DOHH2 (cell line): ENCODE measurements around the gene HS3ST5.

ENCODE experiments used
- H3F3A ChIP-seq: fragments of 200-600 bp; sonication (generic), shearing (Covaris generic); 2 replicates; pipeline ENCODE4 v1.6.0; 2016; ENCODE audit warnings: antibody characterized with exemption, mild to moderate bottlenecking; ENCODE audit not compliant: control insufficient read depth, insufficient read depth
- H3K27ac ChIP-seq: fragments of 200-600 bp; sonication (generic); 2 replicates; pipeline ENCODE4 v1.5.1; 2014; ENCODE audit warnings: low read depth, mild to moderate bottlenecking, low read length, moderate library complexity
- H3K27me3 ChIP-seq: fragments of 200-600 bp; sonication (generic); 2 replicates; pipeline ENCODE4 v1.6.1; 2014; ENCODE audit warnings: mild to moderate bottlenecking, low read length, mixed read lengths; ENCODE audit not compliant: control insufficient read depth
- H3K36me3 ChIP-seq: fragments of 200-600 bp; sonication (generic); 2 replicates; pipeline ENCODE4 v1.6.1; 2014; ENCODE audit warnings: mild to moderate bottlenecking, low read length, moderate library complexity, mixed read lengths; ENCODE audit not compliant: control insufficient read depth
- H3K4me1 ChIP-seq: fragments of 200-600 bp; sonication (generic); 2 replicates; pipeline ENCODE4 v1.6.1; 2014; ENCODE audit warnings: mild to moderate bottlenecking, low read length, mixed read lengths; ENCODE audit not compliant: control insufficient read depth
- H3K4me2 ChIP-seq: fragments of 200-600 bp; sonication (generic); 2 replicates; pipeline ENCODE4 v1.6.0; 2014; ENCODE audit warnings: mild to moderate bottlenecking, low read length, moderate library complexity
- H3K4me3 ChIP-seq: fragments of 200-600 bp; sonication (generic); 2 replicates; pipeline ENCODE4 v1.5.1; 2014; ENCODE audit warnings: mild to moderate bottlenecking, low read length, mixed read lengths
- H3K79me2 ChIP-seq: fragments of 200-600 bp; sonication (generic); 2 replicates; pipeline ENCODE4 v1.6.1; 2014; ENCODE audit warnings: mild to moderate bottlenecking, low read length, mixed read lengths; ENCODE audit not compliant: control insufficient read depth
- H3K9me2 ChIP-seq: fragments of 200-600 bp; sonication (generic); replicated peaks from 2 replicates; pipeline ENCODE4 v1.6.1; 2014; ENCODE audit warnings: mild to moderate bottlenecking, low read length, mixed read lengths; ENCODE audit not compliant: control insufficient read depth
- H3K9me3 ChIP-seq: fragments of 200-600 bp; sonication (generic); 2 replicates; pipeline ENCODE4 v1.6.1; 2014; ENCODE audit warnings: antibody characterized with exemption, low read length, mixed read lengths; ENCODE audit not compliant: control insufficient read depth, insufficient read depth
- H4K20me1 ChIP-seq: fragments of 200-600 bp; sonication (generic); 2 replicates; pipeline ENCODE4 v1.6.0; 2014; ENCODE audit warnings: low read depth, mild to moderate bottlenecking, antibody characterized with exemption, low read length, moderate library complexity; ENCODE audit not compliant: control insufficient read depth, insufficient read depth
- EZH2phosphoT487 ChIP-seq: fragments of 200-600 bp; sonication (generic); IDR thresholded peaks from 2 replicates; pipeline ENCODE4 v1.6.1; 2017; ENCODE audit warnings: borderline replicate concordance, mild to moderate bottlenecking, antibody characterized with exemption, low read length, moderate library complexity, mixed read lengths
- TF ChIP-seq, protein P1 (sequence below): fragments of 200-600 bp; sonication (generic); IDR thresholded peaks from one replicate; pipeline ENCODE4 v1.5.1; 2014; ENCODE audit warnings: antibody characterized with exemption, mild to moderate bottlenecking, low read depth, low read length; ENCODE audit not compliant: poor library complexity, severe bottlenecking

HS3ST5 gene

GRCh38 chr6:114375541-114376192 lies 32.8 kb upstream of the HS3ST5 start:
- no peaks in the 10 kb centered on the region for H3K27me3 ChIP-seq

DNA sequence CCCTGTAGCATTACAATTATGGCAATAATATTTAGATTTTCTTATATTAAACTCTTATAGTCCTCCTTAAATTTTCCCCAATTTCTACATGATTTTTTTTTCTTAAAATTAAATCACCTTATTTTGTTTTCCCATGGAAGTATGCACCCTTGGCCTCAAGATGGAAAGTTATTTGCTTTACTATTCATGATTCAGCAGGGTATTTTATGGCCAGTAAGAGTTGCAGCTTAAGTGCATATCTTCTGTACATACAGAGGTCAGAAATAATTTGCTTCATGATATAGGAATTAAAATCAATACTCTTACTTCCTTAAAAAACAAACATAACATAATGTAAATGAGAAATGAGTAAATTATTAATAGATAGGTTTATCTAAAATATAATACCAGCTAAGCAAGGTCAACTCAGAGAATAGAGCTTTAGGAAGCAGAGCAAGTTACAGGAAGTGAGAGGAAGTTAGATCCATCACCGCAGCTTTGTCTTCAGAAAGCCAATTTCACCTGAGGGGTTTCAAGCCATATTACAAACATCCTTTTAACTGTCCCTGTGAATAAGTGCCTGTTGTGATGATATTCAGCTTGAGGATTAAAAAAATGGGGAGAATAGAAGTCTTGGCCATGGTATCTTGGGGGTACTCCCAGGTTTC lies 24.6 kb upstream of the HS3ST5 start:
- Histone ChIP-seq H3F3A (no peaks in the 10 kb centered on the region), H3K4me1 (no peaks in the 10 kb centered on the region), H3K4me2 (no peak overlapping the region), H4K20me1 (no peaks in the 10 kb centered on the region), H3K9me2 (no peaks in the 10 kb centered on the region), H3K27me3 (no peaks in the 10 kb centered on the region), H3K79me2 (no peaks in the 10 kb centered on the region), H3K9me3 (no peaks in the 10 kb centered on the region), H3K36me3 (no peaks in the 10 kb centered on the region), H3K4me3 (no peak overlapping the region), H3K27ac (no peak overlapping the region)
- no peak for TF ChIP-seq EZH2phosphoT487
- TF ChIP-seq, protein P1, sequence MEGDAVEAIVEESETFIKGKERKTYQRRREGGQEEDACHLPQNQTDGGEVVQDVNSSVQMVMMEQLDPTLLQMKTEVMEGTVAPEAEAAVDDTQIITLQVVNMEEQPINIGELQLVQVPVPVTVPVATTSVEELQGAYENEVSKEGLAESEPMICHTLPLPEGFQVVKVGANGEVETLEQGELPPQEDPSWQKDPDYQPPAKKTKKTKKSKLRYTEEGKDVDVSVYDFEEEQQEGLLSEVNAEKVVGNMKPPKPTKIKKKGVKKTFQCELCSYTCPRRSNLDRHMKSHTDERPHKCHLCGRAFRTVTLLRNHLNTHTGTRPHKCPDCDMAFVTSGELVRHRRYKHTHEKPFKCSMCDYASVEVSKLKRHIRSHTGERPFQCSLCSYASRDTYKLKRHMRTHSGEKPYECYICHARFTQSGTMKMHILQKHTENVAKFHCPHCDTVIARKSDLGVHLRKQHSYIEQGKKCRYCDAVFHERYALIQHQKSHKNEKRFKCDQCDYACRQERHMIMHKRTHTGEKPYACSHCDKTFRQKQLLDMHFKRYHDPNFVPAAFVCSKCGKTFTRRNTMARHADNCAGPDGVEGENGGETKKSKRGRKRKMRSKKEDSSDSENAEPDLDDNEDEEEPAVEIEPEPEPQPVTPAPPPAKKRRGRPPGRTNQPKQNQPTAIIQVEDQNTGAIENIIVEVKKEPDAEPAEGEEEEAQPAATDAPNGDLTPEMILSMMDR, result no peak

More at GRCh38 chr6:114375541-114376192, 32.8 kb upstream of the HS3ST5 start:
- Histone ChIP-seq H3F3A (no peaks in the 10 kb centered on the region), H4K20me1 (no peaks in the 10 kb centered on the region), H3K9me2 (no peaks in the 10 kb centered on the region), H3K79me2 (no peaks in the 10 kb centered on the region), H3K9me3 (no peaks in the 10 kb centered on the region), H3K36me3 (no peaks in the 10 kb centered on the region), H3K4me1 (no peaks in the 10 kb centered on the region), H3K4me2 (no peak overlapping the region), H3K4me3 (no peak overlapping the region), H3K27ac (no peak overlapping the region)
- TF ChIP-seq, protein P1, result no peak
- no peak for TF ChIP-seq EZH2phosphoT487

DNA sequence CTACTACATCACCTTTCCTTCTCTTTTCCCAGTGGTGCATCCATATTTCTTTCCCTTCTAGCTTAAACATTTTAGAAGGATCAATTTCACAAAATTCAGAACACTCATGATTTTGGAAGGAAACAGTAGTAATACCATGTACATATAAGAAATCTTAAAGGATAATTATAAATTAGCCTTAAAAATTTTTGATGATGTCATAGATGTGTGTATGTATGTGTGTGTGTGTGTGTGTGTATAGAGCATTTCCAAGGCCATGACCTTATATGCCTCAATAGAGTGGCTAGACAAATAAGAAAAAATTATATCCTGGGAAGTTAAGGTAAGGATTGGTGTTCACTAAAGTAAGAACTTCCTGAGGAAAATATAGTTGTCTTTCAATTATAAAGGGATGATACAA lies 24.1 kb upstream of the HS3ST5 start:
- no peaks in the 10 kb centered on the region for H3K36me3 ChIP-seq
- no peaks in the 10 kb centered on the region for H3K4me1 ChIP-seq
- H3K9me3 ChIP-seq, result no peaks in the 10 kb centered on the region
- H3K27ac ChIP-seq, result no peak overlapping the region
- H3F3A ChIP-seq, result no peaks in the 10 kb centered on the region
- H3K4me3 ChIP-seq, result no peak overlapping the region
- no peaks in the 10 kb centered on the region for H3K79me2 ChIP-seq
- H3K9me2 ChIP-seq, result no peaks in the 10 kb centered on the region
- H3K27me3 ChIP-seq, result no peaks in the 10 kb centered on the region
- TF ChIP-seq, protein P1, result no peak
- no peak for TF ChIP-seq EZH2phosphoT487
- H3K4me2 ChIP-seq, result no peak overlapping the region
- no peaks in the 10 kb centered on the region for H4K20me1 ChIP-seq
